ENCODE data around the gene BTNL8.

BTNL8 gene

GRCh38 chr5:180872419-180872818, 26.5 kb upstream of the BTNL8 start:
- H4K20me1 ChIP-seq (ENCODE audit: control insufficient read depth, insufficient read depth, low read depth, low read length) = no peaks in the 10 kb centered on the region
- H3K9me3 ChIP-seq (ENCODE audit: control insufficient read depth, insufficient read depth, low read length) = no peaks in the 10 kb centered on the region
- H3K4me1 ChIP-seq (ENCODE audit: control insufficient read depth, low read length) = peaks cover 15% of the 10 kb centered on the region
- H3F3A ChIP-seq (ENCODE audit: control insufficient read depth, insufficient read depth) = no peaks in the 10 kb centered on the region
- H3K27ac ChIP-seq (ENCODE audit: low read depth, low read length) = no peak overlapping the region
- H3K4me3 ChIP-seq (ENCODE audit: low read length) = no peak overlapping the region
- H3K27me3 ChIP-seq (ENCODE audit: control insufficient read depth, low read length) = no peaks in the 10 kb centered on the region
- no peaks in the 10 kb centered on the region for H3K9me2 ChIP-seq (replicated peaks; ENCODE audit: control insufficient read depth, low read length)
- no peaks in the 10 kb centered on the region for H3K79me2 ChIP-seq (ENCODE audit: control insufficient read depth, low read length)
- H3K36me3 ChIP-seq (ENCODE audit: control insufficient read depth, low read length) = no peaks in the 10 kb centered on the region
- no peak for TF ChIP-seq EZH2phosphoT487 (IDR thresholded peaks at IDR 0.05; ENCODE audit: borderline replicate concordance, low read length)
- TF ChIP-seq CTCF (IDR thresholded peaks at IDR 0.05; ENCODE audit: low read depth, low read length, poor library complexity, severe bottlenecking) = no peak
- H3K4me2 ChIP-seq (ENCODE audit: low read length) = no peak overlapping the region

- TF ChIP-seq EZH2phosphoT487 (IDR thresholded peaks at IDR 0.05; ENCODE audit: borderline replicate concordance, low read length) = no peak
- TF ChIP-seq CTCF (IDR thresholded peaks at IDR 0.05; ENCODE audit: low read depth, low read length, poor library complexity, severe bottlenecking) = no peak
- Histone ChIP-seq H3F3A (ENCODE audit: control insufficient read depth, insufficient read depth) (no peaks in the 10 kb centered on the region), H3K27me3 (ENCODE audit: control insufficient read depth, low read length) (no peaks in the 10 kb centered on the region), H4K20me1 (ENCODE audit: control insufficient read depth, insufficient read depth, low read depth, low read length) (no peaks in the 10 kb centered on the region), H3K9me3 (ENCODE audit: control insufficient read depth, insufficient read depth, low read length) (no peaks in the 10 kb centered on the region), H3K36me3 (ENCODE audit: control insufficient read depth, low read length) (no peaks in the 10 kb centered on the region), H3K4me3 (ENCODE audit: low read length) (no peak overlapping the region), H3K9me2 (replicated peaks; ENCODE audit: control insufficient read depth, low read length) (no peaks in the 10 kb centered on the region), H3K4me1 (ENCODE audit: control insufficient read depth, low read length) (peaks cover 7% of the 10 kb centered on the region), H3K4me2 (ENCODE audit: low read length) (no peak overlapping the region), H3K27ac (ENCODE audit: low read depth, low read length) (no peak overlapping the region), H3K79me2 (ENCODE audit: control insufficient read depth, low read length) (no peaks in the 10 kb centered on the region)
These were observed 25.1 kb upstream of the BTNL8 start for GRCh38 chr5:180873615-180874520.

DNA sequence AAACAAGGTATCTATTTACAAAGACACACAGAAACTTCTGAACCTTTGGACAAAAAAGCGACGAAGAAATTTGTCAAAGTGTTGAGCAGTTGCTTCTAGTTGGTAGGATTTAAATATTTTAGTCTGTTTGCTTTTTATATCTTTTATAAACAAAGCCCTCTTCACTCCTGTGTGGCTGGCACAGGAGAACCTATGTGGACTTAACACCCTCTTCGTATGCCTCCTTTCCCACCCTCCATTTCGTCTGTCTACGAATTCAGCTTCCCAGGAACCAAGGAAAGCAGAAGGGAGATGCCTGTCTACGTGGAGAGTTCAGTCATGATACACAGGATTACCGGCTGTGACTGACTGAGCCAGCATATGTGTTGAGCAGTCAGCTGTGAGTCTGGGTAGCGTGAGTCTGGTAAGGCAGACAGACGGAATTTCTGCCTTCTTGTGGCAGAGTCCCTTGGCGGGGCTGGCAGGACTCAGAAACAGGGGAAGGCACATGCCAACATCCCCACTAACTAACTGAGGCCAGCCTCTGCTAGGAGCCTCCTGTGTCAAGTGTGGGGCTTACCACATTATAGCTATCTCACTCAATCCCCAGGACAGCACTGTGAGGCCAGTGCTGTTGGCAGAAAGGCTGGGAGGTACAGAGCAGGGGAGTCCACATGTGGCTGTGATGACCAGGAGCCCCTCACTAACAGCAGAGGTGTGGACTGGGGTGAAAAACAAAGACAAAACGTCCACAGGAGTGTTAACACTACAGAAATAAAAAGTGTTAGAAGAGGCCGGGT, 24.0 kb upstream of the BTNL8 start:
- TF ChIP-seq CTCF (IDR thresholded peaks at IDR 0.05; ENCODE audit: low read depth, low read length, poor library complexity, severe bottlenecking) (no peak), EZH2phosphoT487 (IDR thresholded peaks at IDR 0.05; ENCODE audit: borderline replicate concordance, low read length) (no peak)
- Histone ChIP-seq H4K20me1 (ENCODE audit: control insufficient read depth, insufficient read depth, low read depth, low read length) (no peaks in the 10 kb centered on the region), H3K36me3 (ENCODE audit: control insufficient read depth, low read length) (no peaks in the 10 kb centered on the region), H3K9me2 (replicated peaks; ENCODE audit: control insufficient read depth, low read length) (no peaks in the 10 kb centered on the region), H3K79me2 (ENCODE audit: control insufficient read depth, low read length) (no peaks in the 10 kb centered on the region), H3K4me3 (ENCODE audit: low read length) (no peak overlapping the region), H3K4me1 (ENCODE audit: control insufficient read depth, low read length) (peaks cover 6% of the 10 kb centered on the region), H3K27me3 (ENCODE audit: control insufficient read depth, low read length) (no peaks in the 10 kb centered on the region), H3K4me2 (ENCODE audit: low read length) (no peak overlapping the region), H3K9me3 (ENCODE audit: control insufficient read depth, insufficient read depth, low read length) (no peaks in the 10 kb centered on the region), H3F3A (ENCODE audit: control insufficient read depth, insufficient read depth) (no peaks in the 10 kb centered on the region), H3K27ac (ENCODE audit: low read depth, low read length) (no peak overlapping the region)
